ENCODE data around the gene ARHGAP8.

Gene ARHGAP8

GRCh38 chr22:44807232-44807631, 54.9 kb downstream of the ARHGAP8 start:
- DNase-seq, result no peak

- no peak for DNase-seq
These were observed 55.7 kb downstream of the ARHGAP8 start for GRCh38 chr22:44807915-44808690.

- no peak for DNase-seq
These were observed 57.1 kb downstream of the ARHGAP8 start for GRCh38 chr22:44809456-44809855.

- DNase-seq, result no peak
These were observed 58.8 kb downstream of the ARHGAP8 start for GRCh38 chr22:44811141-44811540.

- no peak for DNase-seq
These were observed 61.0 kb downstream of the ARHGAP8 start for GRCh38 chr22:44813416-44813815.

- no peak for DNase-seq
These were observed 62.1 kb downstream of the ARHGAP8 start for GRCh38 chr22:44814266-44815098.

- no peak for DNase-seq
These were observed 63.0 kb downstream of the ARHGAP8 start for GRCh38 chr22:44815099-44816070.

- no peak for DNase-seq
These were observed 63.8 kb downstream of the ARHGAP8 start for GRCh38 chr22:44816141-44816540.

GRCh38 chr22:44818727-44819126, 66.4 kb downstream of the ARHGAP8 start:
- no peak for DNase-seq

- DNase-seq, result no peak
These were observed 67.7 kb downstream of the ARHGAP8 start for GRCh38 chr22:44819966-44820631.

- DNase-seq, result no peak
These were observed 69.5 kb downstream of the ARHGAP8 start for GRCh38 chr22:44821741-44822475.

GRCh38 chr22:44822534-44822933, 70.2 kb downstream of the ARHGAP8 start:
- DNase-seq, result no peak

GRCh38 chr22:44823396-44823795, 71.0 kb downstream of the ARHGAP8 start:
- DNase-seq, result no peak

- no peak for DNase-seq
These were observed 71.4 kb downstream of the ARHGAP8 start for GRCh38 chr22:44823806-44824205.

- DNase-seq, result no peak
These were observed 71.9 kb downstream of the ARHGAP8 start for GRCh38 chr22:44824271-44824670.

GRCh38 chr22:44825310-44826150, 73.2 kb downstream of the ARHGAP8 start:
- DNase-seq, result no peak

GRCh38 chr22:44827666-44828190, 75.4 kb downstream of the ARHGAP8 start:
- DNase-seq, result no peak

- no peak for DNase-seq
These were observed 75.8 kb downstream of the ARHGAP8 start for GRCh38 chr22:44828193-44828592.

GRCh38 chr22:44831885-44832284, 79.5 kb downstream of the ARHGAP8 start:
- DNase-seq, result no peak

- DNase-seq, result no peak
These were observed 81.7 kb downstream of the ARHGAP8 start for GRCh38 chr22:44834065-44834464.

Measured in NCI-H146 (cell line).